NT2/D1 (cell line): ENCODE results near the gene G0S2.

ENCODE experiments used
- DNase-seq: peaks from one replicate; pipeline ENCODE4 v3.0.0-alpha.2; 2011; ENCODE audit warnings: low read depth, low spot score
- H3K27me3 ChIP-seq: 2 replicates; pipeline ENCODE4 v1.6.0; 2011; ENCODE audit warnings: mild to moderate bottlenecking; ENCODE audit not compliant: insufficient read length, insufficient read depth
- H3K36me3 ChIP-seq: 2 replicates; pipeline ENCODE4 v1.6.1; 2011; ENCODE audit warnings: mild to moderate bottlenecking, low read length, mixed read lengths; ENCODE audit not compliant: insufficient read depth, insufficient read length
- H3K4me1 ChIP-seq: 2 replicates; pipeline ENCODE4 v1.5.1; 2011; ENCODE audit not compliant: insufficient read depth, insufficient read length
- H3K4me3 ChIP-seq: 2 replicates; pipeline ENCODE4 v1.5.1; 2011; ENCODE audit warnings: low read depth; ENCODE audit not compliant: insufficient read length
- H3K9ac ChIP-seq: 2 replicates; pipeline ENCODE4 v1.6.0; 2011; ENCODE audit warnings: low read depth; ENCODE audit not compliant: insufficient read length
- H3K9me3 ChIP-seq: 2 replicates; pipeline ENCODE4 v1.5.1; 2011; ENCODE audit warnings: mild to moderate bottlenecking, low read length; ENCODE audit not compliant: insufficient read depth
- SUZ12 ChIP-seq: IDR thresholded peaks from 2 replicates; pipeline ENCODE4 v1.6.1; 2011; ENCODE audit not compliant: insufficient read length, insufficient read depth; ENCODE audit errors: extremely low read depth
- YY1 ChIP-seq: IDR thresholded peaks from 2 replicates; pipeline ENCODE4 v1.6.1; 2011; ENCODE audit not compliant: insufficient read length, insufficient read depth
- ZNF274 ChIP-seq: IDR thresholded peaks from 2 replicates; pipeline ENCODE4 v1.6.1; 2011; ENCODE audit warnings: mild to moderate bottlenecking, low read depth, low read length

The G0S2 gene

GRCh38 chr1:209714338-209714737 is 39.1 kb downstream of the G0S2 start:
- Histone ChIP-seq H3K27me3 (no peaks in the 10 kb centered on the region), H3K9me3 (no peaks in the 10 kb centered on the region), H3K9ac (no peak overlapping the region), H3K4me3 (no peak overlapping the region), H3K36me3 (no peaks in the 10 kb centered on the region), H3K4me1 (no peaks in the 10 kb centered on the region)
- DNase-seq, result no peak
- no peak for TF ChIP-seq YY1
- TF ChIP-seq ZNF274, result no peak

GRCh38 chr1:209715314-209715713 is 40.1 kb downstream of the G0S2 start:
- Histone ChIP-seq H3K4me1 (no peaks in the 10 kb centered on the region), H3K27me3 (no peaks in the 10 kb centered on the region), H3K4me3 (no peak overlapping the region), H3K36me3 (no peaks in the 10 kb centered on the region), H3K9ac (no peak overlapping the region), H3K9me3 (no peaks in the 10 kb centered on the region)
- TF ChIP-seq SUZ12 (no peak), ZNF274 (no peak), YY1 (no peak)
- DNase-seq, result no peak

- DNase-seq, result no peak
- no peaks in the 10 kb centered on the region for H3K36me3 ChIP-seq
- no peak overlapping the region for H3K4me3 ChIP-seq
- TF ChIP-seq YY1, result no peak
- no peaks in the 10 kb centered on the region for H3K9me3 ChIP-seq
- no peaks in the 10 kb centered on the region for H3K27me3 ChIP-seq
- no peaks in the 10 kb centered on the region for H3K4me1 ChIP-seq
- H3K9ac ChIP-seq, result no peak overlapping the region
Measured at GRCh38 chr1:209717818-209718217, 42.6 kb downstream of the G0S2 start.

- DNase-seq, result no peak
- no peaks in the 10 kb centered on the region for H3K27me3 ChIP-seq
- no peaks in the 10 kb centered on the region for H3K36me3 ChIP-seq
- TF ChIP-seq ZNF274 (no peak), SUZ12 (no peak), YY1 (no peak)
- no peak overlapping the region for H3K9ac ChIP-seq
- no peak overlapping the region for H3K4me3 ChIP-seq
- H3K4me1 ChIP-seq, result no peaks in the 10 kb centered on the region
- no peaks in the 10 kb centered on the region for H3K9me3 ChIP-seq
Measured at GRCh38 chr1:209720326-209720725, 45.1 kb downstream of the G0S2 start.

GRCh38 chr1:209720826-209721225 is 45.6 kb downstream of the G0S2 start:
- TF ChIP-seq SUZ12 (no peak), ZNF274 (no peak), YY1 (no peak)
- no peak overlapping the region for H3K4me3 ChIP-seq
- no peak overlapping the region for H3K9ac ChIP-seq

GRCh38 chr1:209721323-209721722 is 46.1 kb downstream of the G0S2 start:
- TF ChIP-seq ZNF274 (no peak), YY1 (no peak), SUZ12 (no peak)
- H3K4me1 ChIP-seq, result no peaks in the 10 kb centered on the region

More at GRCh38 chr1:209720826-209721225, 45.6 kb downstream of the G0S2 start:
- H3K4me1 ChIP-seq, result no peaks in the 10 kb centered on the region
- no peaks in the 10 kb centered on the region for H3K9me3 ChIP-seq
- H3K36me3 ChIP-seq, result no peaks in the 10 kb centered on the region
- DNase-seq, result no peak
- H3K27me3 ChIP-seq, result no peaks in the 10 kb centered on the region

GRCh38 chr1:209723265-209723664 is 48.1 kb downstream of the G0S2 start:
- Histone ChIP-seq H3K4me3 (no peak overlapping the region), H3K9me3 (no peaks in the 10 kb centered on the region), H3K36me3 (no peaks in the 10 kb centered on the region), H3K27me3 (no peaks in the 10 kb centered on the region), H3K4me1 (no peaks in the 10 kb centered on the region), H3K9ac (no peak overlapping the region)
- DNase-seq, result no peak
- no peak for TF ChIP-seq SUZ12
- TF ChIP-seq YY1, result no peak
- TF ChIP-seq ZNF274, result no peak

More at GRCh38 chr1:209721323-209721722, 46.1 kb downstream of the G0S2 start:
- DNase-seq, result no peak
- Histone ChIP-seq H3K36me3 (no peaks in the 10 kb centered on the region), H3K9me3 (no peaks in the 10 kb centered on the region), H3K9ac (no peak overlapping the region), H3K4me3 (no peak overlapping the region), H3K27me3 (no peaks in the 10 kb centered on the region)
